Effector memory CD8-positive, alpha-beta T cell (primary cell): Measurements from ENCODE around the gene WDR54.
A peak's percentile ranks its signal among the peaks of the same experiment; 100 is the strongest.

Experiments
- ATAC-seq: fragments of 150-1000 bp; cut with Tn5 transposase; replicated peaks from 2 replicates; pipeline ENCODE4 v1.10.0; 2021; ENCODE audit warnings: mild to moderate bottlenecking, moderate library complexity
- DNase-seq, 3 experiments: peaks; one replicate each; pipeline ENCODE4 v3.0.0; 2021
- H3K27ac Mint-ChIP-seq, 2 donors: one replicate each; pipeline ENCODE4 v1.8.0; 2022; ENCODE audit warnings: mild to moderate bottlenecking in 2 of 2, mixed read lengths in 2 of 2, moderate library complexity in 2 of 2
- H3K27me3 Mint-ChIP-seq, 2 donors: one replicate each; pipeline ENCODE4 v1.8.0; 2022; ENCODE audit warnings: mixed read lengths in 2 of 2
- H3K36me3 Mint-ChIP-seq: one replicate; pipeline ENCODE4 v1.8.0; 2022; ENCODE audit warnings: mild to moderate bottlenecking, moderate library complexity, mixed read lengths; ENCODE audit not compliant: insufficient read depth
- H3K4me1 Mint-ChIP-seq, 2 donors: one replicate each; pipeline ENCODE4 v1.8.0; 2022; ENCODE audit warnings: low read depth in 2 of 2, mixed read lengths in 2 of 2
- H3K4me3 Mint-ChIP-seq, 2 donors: one replicate each; pipeline ENCODE4 v1.8.0; 2022; ENCODE audit warnings: mild to moderate bottlenecking in 2 of 2, mixed read lengths in 2 of 2, moderate library complexity in 2 of 2
- H3K9me3 Mint-ChIP-seq, 2 donors: one replicate each; pipeline ENCODE4 v1.8.0; 2022; ENCODE audit warnings: mixed read lengths in 2 of 2

WDR54 gene

GRCh38 chr2:74426181-74426758 lies 4.7 kb downstream of the WDR54 start:
- Mint-ChIP-seq H3K9me3 (no peaks in the 10 kb centered on the region), H3K4me3 (no peak overlapping the region), H3K27me3 (no peaks in the 10 kb centered on the region), H3K4me1 (peaks cover 16 to 20% of the 10 kb centered on the region in 2 donors), H3K27ac (no peak overlapping the region), H3K36me3 (peaks cover 18% of the 10 kb centered on the region)
- ATAC-seq: no peak
- no peak for DNase-seq

- no peaks in the 10 kb centered on the region for H3K27me3 Mint-ChIP-seq
- no peak overlapping the region for H3K4me3 Mint-ChIP-seq
- no peaks in the 10 kb centered on the region for H3K9me3 Mint-ChIP-seq
- H3K4me1 Mint-ChIP-seq: peaks cover 7 to 12% of the 10 kb centered on the region in 2 donors
- DNase-seq: no peak
- H3K36me3 Mint-ChIP-seq: peaks cover 5% of the 10 kb centered on the region
- ATAC-seq: no peak
- H3K27ac Mint-ChIP-seq: no peak overlapping the region
Observed at GRCh38 chr2:74427551-74427950, 6.0 kb downstream of the WDR54 start.

DNA sequence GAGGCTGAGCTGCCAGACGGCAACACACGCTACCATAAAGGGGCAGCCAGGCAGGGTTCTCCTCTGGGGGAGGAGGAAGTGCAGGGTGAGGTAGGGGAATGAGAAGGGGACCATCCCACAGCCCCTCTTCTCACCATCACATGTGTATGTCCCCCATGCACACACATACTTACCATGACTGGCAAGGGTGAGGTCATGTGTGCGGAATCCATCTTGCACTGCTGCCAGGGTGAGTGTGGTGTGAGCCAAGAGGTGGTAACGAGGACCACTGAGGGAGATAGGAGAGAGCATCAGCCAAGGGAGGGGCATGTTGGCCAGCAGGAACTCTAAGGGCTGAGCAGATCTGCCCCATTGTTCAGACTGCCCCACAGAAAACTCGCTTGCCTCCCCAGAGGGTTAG lies 7.1 kb downstream of the WDR54 start:
- Mint-ChIP-seq H3K9me3 (no peaks in the 10 kb centered on the region), H3K27ac (no peak overlapping the region), H3K27me3 (no peaks in the 10 kb centered on the region), H3K4me3 (no peak overlapping the region), H3K4me1 (peaks cover 0 to 4% of the 10 kb centered on the region in 2 donors), H3K36me3 (no peaks in the 10 kb centered on the region)
- ATAC-seq (no peak), DNase-seq (no peak)

GRCh38 chr2:74429487-74430451 lies 8.2 kb downstream of the WDR54 start:
- no peaks in the 10 kb centered on the region for H3K9me3 Mint-ChIP-seq
- no peaks in the 10 kb centered on the region for H3K36me3 Mint-ChIP-seq
- H3K4me1 Mint-ChIP-seq: peaks cover 0 to 3% of the 10 kb centered on the region in 2 donors
- DNase-seq (no peak), ATAC-seq (no peak)
- no peaks in the 10 kb centered on the region for H3K27me3 Mint-ChIP-seq
- H3K4me3 Mint-ChIP-seq: no peak overlapping the region
- H3K27ac Mint-ChIP-seq: peak overlapping the region; percentile 49 to 58

- no peak for ATAC-seq
- no peak for DNase-seq
- Mint-ChIP-seq H3K9me3 (no peaks in the 10 kb centered on the region), H3K27me3 (no peaks in the 10 kb centered on the region), H3K4me3 (no peak overlapping the region), H3K27ac (peak overlapping the region; percentile 49 to 58), H3K4me1 (peaks cover 0 to 3% of the 10 kb centered on the region in 2 donors), H3K36me3 (no peaks in the 10 kb centered on the region)
Observed at GRCh38 chr2:74430502-74430901, 9.0 kb downstream of the WDR54 start.

DNA sequence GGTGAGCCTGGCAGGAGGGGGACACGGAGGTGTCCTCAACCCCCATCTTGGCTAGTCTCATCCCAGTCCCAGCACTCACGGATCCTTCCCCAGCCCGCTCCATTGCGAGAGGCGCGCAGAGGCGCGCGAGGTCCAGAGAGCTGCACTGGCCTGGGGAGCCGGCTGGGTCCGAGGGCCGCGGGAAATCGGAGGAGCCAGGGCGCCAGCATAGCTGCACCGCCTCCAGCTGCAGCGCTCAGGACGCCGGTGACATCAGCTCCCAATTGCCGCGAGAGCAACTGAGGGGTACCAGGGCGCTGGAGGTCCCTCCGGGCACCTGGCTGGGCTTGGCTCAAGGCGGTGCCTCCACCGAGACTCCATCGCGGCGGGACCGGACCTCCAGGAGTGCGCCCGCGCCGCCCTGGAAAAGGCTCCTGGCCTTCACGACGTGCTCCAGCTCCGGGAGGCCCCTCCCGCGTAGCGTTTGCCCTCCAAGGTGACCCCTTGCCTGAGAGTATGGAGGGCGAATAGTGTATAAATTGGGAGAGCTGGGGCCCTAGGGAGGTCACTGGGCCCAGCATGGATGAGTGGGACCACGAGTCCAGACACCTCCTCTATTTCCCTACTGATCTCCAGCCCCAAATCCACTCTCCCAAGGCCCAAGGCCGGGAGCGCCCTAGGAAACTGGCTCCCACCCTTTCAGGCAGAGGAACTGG lies 14.7 kb downstream of the WDR54 start:
- Mint-ChIP-seq H3K9me3 (no peaks in the 10 kb centered on the region), H3K27me3 (peaks cover 16 to 29% of the 10 kb centered on the region in 2 donors), H3K36me3 (no peaks in the 10 kb centered on the region), H3K4me3 (no peak overlapping the region), H3K4me1 (peaks cover 8 to 10% of the 10 kb centered on the region in 2 donors), H3K27ac (no peak overlapping the region)
- ATAC-seq (no peak), DNase-seq (no peak)

DNA sequence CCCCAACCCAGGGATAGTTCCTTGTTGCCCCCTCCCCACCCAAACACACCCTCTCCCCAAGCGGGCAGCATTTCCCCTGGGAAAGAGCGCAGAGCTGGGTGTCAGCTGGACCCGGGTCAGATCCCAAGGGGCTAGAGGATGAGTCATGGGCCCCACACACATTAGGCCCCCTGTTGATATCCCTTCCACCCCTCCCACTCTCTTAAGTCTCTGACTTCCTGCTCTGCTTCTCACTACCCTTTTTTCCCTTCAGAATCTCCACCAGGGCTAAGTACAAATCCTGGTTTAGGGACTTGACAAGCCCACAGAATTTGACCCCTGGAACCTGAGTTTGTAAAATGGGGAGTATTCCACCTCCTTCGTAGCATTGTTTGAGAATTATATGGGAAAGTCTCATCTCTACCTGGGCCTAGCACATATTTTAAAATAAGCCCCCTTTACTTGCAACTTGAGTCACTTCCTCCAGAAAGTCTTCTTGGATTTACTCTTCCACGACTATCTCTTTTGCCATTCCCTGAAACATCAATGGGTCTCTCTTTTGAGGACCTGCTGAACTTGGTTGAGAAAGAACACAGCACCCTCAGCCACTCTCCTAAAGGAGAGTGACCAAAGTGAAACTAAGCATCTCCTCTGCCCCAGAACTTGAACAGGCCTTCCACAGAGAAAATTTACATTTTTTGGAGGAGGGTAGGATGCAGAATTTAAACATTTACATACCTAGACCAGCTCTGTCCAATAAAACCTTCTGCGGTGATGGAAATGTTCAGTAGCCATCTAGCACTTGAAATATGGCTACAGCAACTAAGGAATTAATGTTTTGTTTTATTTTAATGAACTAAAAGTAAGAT lies 15.5 kb downstream of the WDR54 start:
- no peak for DNase-seq
- peaks cover 17 to 33% of the 10 kb centered on the region in 2 donors for H3K27me3 Mint-ChIP-seq
- H3K4me1 Mint-ChIP-seq: peaks cover 8 to 10% of the 10 kb centered on the region in 2 donors
- no peaks in the 10 kb centered on the region for H3K9me3 Mint-ChIP-seq
- H3K36me3 Mint-ChIP-seq: no peaks in the 10 kb centered on the region
- no peak for ATAC-seq
- no peak overlapping the region for H3K4me3 Mint-ChIP-seq
- peak overlapping the region in 1 of 2 donors; percentile 16 for H3K27ac Mint-ChIP-seq

- ATAC-seq: no peak
- H3K4me3 Mint-ChIP-seq: no peak overlapping the region
- H3K27ac Mint-ChIP-seq: peak overlapping the region in 1 of 2 donors; percentile 11
- peaks cover 8 to 10% of the 10 kb centered on the region in 2 donors for H3K4me1 Mint-ChIP-seq
- no peaks in the 10 kb centered on the region for H3K9me3 Mint-ChIP-seq
- H3K36me3 Mint-ChIP-seq: no peaks in the 10 kb centered on the region
- H3K27me3 Mint-ChIP-seq: peaks cover 23 to 41% of the 10 kb centered on the region in 2 donors
- no peak for DNase-seq
Observed at GRCh38 chr2:74438248-74438647, 16.7 kb downstream of the WDR54 start.

- H3K4me1 Mint-ChIP-seq: peaks cover 8 to 10% of the 10 kb centered on the region in 2 donors
- ATAC-seq (no peak), DNase-seq (no peak)
- H3K9me3 Mint-ChIP-seq: no peaks in the 10 kb centered on the region
- peak overlapping the region; percentile 3 to 61 for H3K4me3 Mint-ChIP-seq
- peak overlapping the region in 1 of 2 donors; percentile 11 for H3K27ac Mint-ChIP-seq
- H3K36me3 Mint-ChIP-seq: no peaks in the 10 kb centered on the region
- H3K27me3 Mint-ChIP-seq: peaks cover 23 to 45% of the 10 kb centered on the region in 2 donors
Observed at GRCh38 chr2:74439373-74439772, 17.8 kb downstream of the WDR54 start.

DNA sequence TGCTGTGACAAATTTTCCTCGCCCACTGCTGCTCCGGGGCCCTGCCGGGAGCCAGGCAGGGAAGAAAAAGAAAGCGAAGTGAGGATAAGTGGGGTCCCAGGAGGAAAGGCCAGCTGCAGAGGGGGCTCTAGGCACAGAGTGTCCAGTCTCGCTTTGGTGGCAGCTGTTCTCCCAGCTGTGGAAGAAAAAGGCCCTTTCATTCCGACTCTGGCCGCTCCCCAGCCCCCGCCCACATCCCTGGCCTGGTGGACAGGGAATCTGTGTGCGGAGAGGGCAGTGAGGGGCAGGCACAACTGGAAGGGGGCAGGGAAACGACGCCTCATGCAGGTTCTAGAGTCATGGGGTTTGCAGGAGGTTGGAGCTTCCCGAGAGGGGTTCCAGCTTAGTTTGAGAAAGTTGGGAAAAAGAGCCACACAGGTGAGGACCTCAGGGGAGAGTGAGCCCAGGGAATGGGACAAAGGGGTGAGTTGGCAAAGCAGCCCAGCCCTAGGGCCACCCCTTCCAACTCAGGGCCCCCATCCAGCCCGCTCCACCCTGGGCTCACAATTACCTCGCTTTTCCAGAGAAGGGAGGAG lies 18.4 kb downstream of the WDR54 start:
- ATAC-seq: no peak
- Mint-ChIP-seq H3K9me3 (no peaks in the 10 kb centered on the region), H3K27me3 (peaks cover 23 to 51% of the 10 kb centered on the region in 2 donors), H3K27ac (no peak overlapping the region), H3K4me1 (peaks cover 8 to 10% of the 10 kb centered on the region in 2 donors), H3K4me3 (peak overlapping the region; percentile 52 to 61), H3K36me3 (no peaks in the 10 kb centered on the region)
- DNase-seq: no peak

DNA sequence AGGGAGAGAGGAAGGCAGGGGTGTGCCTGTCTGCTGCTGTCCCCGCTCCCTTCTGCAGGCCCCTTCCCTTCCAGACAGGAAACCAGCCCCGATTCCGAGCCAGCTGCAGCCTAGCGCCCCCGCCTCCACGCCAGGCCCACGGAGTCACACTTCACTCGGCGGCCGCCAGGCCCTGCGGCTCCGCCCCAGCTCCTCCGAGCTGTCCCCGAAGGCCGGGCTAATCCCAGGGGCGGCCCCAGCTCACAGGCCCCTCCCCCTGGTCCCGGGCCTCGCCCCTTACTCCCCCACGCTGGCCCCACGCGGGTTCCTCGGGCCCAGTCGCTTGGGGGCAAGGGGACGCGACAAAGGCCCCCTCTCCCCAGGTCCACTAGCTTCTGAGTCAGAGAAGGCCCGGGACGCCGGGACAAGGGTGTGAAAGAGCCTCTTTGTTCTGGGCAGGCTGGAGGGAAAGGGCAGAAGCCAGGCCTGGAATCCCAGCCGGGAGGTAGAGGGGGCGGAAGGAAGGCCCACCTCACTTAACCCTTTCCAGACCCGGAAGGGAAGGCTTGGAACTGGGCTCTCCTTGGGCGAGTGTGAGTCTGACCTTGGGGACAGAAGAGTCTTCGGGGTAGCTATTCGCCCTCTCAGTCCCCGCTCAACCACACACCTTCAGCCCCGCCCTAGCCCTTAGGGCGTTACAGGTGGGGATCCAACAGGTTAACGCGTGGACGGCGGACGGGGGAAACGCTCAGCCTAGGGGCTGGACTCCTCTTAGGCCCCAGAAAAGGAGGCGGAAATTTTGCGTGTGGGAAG lies 19.0 kb downstream of the WDR54 start:
- DNase-seq: peak; percentile 16 to 32 (median 31)
- H3K27me3 Mint-ChIP-seq: peaks cover 23 to 57% of the 10 kb centered on the region in 2 donors
- H3K4me1 Mint-ChIP-seq: peaks cover 8 to 10% of the 10 kb centered on the region in 2 donors

GRCh38 chr2:74441170-74441689 lies 19.7 kb downstream of the WDR54 start:
- no peaks in the 10 kb centered on the region for H3K9me3 Mint-ChIP-seq
- H3K27ac Mint-ChIP-seq: peak overlapping the region in 1 of 2 donors; percentile 68
- DNase-seq (no peak), ATAC-seq (no peak)
- H3K36me3 Mint-ChIP-seq: peaks cover 4% of the 10 kb centered on the region
- H3K4me1 Mint-ChIP-seq: peaks cover 8 to 10% of the 10 kb centered on the region in 2 donors
- peaks cover 23 to 58% of the 10 kb centered on the region in 2 donors for H3K27me3 Mint-ChIP-seq
- H3K4me3 Mint-ChIP-seq: peak overlapping the region; percentile 54 to 75

More for the DNA sequence above, 19.0 kb downstream of the WDR54 start:
- Mint-ChIP-seq H3K4me3 (peak overlapping the region; percentile 54 to 61), H3K9me3 (no peaks in the 10 kb centered on the region), H3K36me3 (peaks cover 4% of the 10 kb centered on the region), H3K27ac (peak overlapping the region in 1 of 2 donors; percentile 68)
- ATAC-seq: peak; percentile 68
